HG03457 (cell line): ENCODE results near the gene ROR2.

ENCODE experiments used
- ATAC-seq: cut with Tn5 transposase; IDR thresholded peaks from one replicate; pipeline ENCODE4 v1.9.1; 2021; ENCODE audit warnings: moderate number of reproducible peaks; ENCODE audit not compliant: unreplicated experiment

ROR2 gene

DNA sequence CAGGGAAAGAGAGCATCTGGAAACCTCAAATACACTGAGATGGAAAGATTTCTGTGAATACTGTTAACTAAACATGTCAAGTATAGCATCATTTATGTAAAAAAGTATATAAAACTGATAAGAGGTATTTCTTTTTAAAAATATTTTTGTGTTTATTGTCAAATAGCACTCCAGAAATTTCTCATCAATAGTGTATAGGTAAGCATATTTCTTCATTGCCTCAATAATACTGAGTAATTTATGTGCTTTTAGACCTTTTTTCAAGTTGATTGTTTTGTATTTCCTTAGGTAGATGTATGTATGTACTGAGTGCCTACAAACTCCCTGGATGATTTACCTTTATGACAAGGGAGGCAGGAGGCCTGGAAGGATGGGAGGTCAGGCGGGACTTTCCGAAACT lies 196.3 kb downstream of the ROR2 start:
- ATAC-seq: no peak

GRCh38 chr9:91751922-91752321 lies 198.1 kb downstream of the ROR2 start:
- ATAC-seq: no peak

- no peak for ATAC-seq
Observed at GRCh38 chr9:91750343-91750742, 199.7 kb downstream of the ROR2 start.

DNA sequence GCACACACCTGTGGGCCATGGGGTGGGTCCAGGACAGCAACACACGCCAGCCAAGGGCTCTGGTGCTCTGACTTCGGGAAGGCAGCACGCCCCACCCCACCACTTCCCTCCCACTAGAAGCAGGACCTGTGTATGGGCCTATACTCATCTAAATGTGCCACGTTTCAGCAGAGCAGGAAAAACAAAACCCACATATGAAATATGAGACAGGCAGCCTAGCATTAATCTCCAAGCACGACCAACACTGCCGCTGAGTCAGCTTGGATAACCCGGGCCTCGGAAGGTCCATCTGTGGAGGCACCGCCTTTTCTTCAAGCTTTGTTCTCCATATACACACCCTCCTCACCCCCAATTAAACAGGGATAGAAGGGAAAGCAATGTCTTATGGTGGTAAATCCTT lies 203.1 kb downstream of the ROR2 start:
- ATAC-seq: no peak

DNA sequence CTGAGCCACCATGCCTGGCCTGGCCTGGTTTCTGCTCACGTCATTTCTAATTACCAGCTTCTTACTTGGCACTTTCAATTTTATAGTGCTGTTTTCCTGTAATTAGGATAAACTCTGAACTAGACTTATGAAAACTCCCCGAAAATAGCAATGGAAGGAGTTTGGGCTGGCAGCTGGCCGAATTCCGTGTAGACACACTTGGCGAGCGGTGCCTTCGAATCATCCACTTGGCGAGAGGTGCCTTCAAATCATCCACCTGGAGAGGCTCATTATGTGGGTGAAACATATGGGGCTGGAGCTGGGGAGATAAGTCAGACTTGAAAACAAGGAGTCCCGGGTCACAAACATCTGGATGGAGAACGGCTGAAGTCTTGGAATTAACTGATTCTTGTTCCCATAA lies 203.7 kb downstream of the ROR2 start:
- ATAC-seq: no peak

- ATAC-seq: no peak
Observed at GRCh38 chr9:91744114-91744513, 205.9 kb downstream of the ROR2 start.

DNA sequence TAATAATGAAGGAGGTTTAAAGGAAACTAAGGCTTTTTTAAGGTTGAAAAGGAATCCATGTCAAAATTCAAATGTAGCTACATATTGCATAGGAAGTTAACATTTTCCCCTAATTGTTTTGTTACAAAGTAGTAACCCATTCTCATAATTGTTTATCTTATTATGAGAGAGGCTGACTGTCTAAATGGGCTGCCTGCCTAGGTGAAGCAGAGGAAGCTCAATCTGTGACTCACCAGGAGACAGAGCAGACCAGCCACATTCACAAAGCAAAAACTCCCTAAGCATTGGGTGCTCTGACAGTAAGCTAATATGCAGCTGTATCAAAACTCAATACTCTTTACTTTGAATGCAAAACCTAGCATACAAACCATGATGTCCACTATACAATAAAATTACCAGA lies 208.5 kb downstream of the ROR2 start:
- no peak for ATAC-seq

GRCh38 chr9:91740701-91741100 lies 209.3 kb downstream of the ROR2 start:
- no peak for ATAC-seq

DNA sequence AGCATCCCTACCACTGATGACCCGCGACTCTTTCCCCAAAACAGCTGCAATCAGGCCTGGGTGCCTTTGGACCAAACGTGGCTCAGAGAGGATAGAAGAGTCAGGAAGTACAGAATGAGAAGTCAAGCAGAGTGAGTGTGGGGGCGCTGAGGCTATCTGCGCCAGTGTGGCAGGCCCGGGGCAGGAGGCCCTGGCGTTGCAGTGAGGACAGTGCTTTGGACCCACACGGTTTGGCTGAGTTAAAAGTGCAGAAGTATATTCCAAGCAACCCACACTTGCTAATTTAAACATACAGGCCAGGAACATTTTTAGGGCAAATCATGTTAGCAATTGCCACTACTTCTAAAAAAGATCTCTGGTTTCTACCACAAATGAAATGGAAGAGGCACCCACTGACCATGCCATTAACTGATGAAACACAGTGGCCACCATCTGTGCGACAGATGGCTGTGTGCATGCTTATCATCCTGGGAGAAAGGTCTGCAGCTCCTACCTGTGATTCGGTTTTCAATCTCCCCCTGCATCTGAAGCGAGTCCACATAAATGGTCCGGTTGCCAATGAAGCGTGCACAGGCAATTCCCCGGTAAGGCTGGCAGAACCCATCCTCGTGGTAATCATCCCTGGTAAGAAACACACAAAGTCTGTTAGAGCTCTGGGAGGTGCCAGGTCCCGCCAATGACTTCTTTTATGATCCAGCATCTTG lies 213.0 kb downstream of the ROR2 start:
- no peak for ATAC-seq

- no peak for ATAC-seq
Observed at GRCh38 chr9:91736311-91736710, 213.7 kb downstream of the ROR2 start.

GRCh38 chr9:91735049-91735448 lies 215.0 kb downstream of the ROR2 start:
- ATAC-seq: no peak

GRCh38 chr9:91734371-91734981 lies 215.6 kb downstream of the ROR2 start:
- no peak for ATAC-seq

- ATAC-seq: no peak
Observed at GRCh38 chr9:91733006-91733624, 216.9 kb downstream of the ROR2 start.

DNA sequence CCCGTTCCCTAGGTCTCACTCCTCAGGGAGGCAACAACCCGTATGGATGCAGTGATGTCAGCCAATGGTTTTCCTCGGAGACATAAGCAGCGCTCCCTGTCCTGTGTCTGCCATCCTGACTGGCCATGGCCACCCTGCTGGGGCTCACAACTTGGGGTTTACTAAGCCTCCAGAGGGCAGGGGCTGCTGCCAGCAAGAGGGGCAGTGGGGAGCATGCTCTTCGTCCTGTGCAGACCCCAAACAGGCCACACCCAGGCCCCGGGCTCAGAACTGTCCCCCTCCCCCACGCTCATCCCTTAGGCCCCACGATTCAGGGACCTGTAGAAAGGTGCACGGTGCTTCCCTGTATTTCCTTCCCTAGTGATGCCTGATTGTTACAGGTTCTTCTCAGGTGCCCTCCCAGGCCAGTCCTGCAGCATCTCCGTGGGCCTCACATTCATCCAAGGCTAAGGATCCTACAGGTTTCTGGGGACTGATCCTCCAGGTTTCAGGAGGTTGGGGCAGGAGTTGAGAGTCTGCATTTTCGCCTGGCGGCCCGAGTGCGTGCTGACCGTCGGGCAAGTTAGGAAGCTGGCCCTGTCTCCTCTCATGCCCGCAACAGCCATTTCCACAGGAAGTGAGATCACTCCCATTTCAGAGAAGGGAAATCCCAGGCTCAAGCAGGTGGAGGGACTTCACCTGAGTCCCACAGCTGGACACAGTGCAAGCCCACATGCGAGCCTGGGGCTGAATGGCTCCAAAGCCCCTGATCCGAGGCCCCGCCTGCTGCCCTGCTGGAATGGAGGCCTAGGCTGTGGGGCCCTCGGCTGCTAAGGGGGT lies 217.6 kb downstream of the ROR2 start:
- ATAC-seq: no peak

DNA sequence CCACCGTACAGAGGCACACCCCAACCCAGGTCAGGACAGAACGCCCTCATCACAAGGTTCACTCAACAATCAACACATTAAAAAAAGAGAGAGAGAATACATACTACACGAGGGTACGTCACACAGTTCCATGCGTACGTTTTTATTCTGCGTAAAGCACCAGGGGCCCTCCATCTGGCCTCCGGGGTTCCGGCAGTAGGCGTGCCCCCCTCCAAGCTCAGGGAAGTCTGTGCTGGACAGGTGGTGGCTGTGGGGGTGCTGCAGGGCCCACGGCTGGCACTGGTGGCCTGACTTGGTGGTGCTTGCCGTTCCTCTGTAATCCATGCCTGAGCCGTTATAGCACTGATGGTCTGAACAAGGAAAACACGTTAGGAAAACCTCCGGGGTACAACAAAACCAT lies 219.2 kb downstream of the ROR2 start:
- ATAC-seq: no peak

DNA sequence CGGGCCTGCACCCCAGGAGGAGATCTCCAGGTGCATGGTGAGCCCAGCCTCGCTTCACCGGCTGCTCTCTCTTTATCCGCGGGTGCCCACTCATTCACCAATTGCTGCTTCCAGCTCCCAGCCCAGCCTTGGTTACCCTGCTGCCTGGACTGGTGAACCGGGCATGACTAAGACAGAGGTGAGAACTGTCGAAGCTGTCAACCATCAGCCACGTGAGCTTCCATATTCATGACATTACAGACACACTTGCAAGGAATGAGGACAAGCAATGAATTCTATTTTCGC lies 220.5 kb downstream of the ROR2 start:
- no peak for ATAC-seq

- ATAC-seq: no peak
Observed at GRCh38 chr9:91727972-91728371, 222.1 kb downstream of the ROR2 start.

- peak; percentile 64 for ATAC-seq
Observed at GRCh38 chr9:91727316-91727861, 222.6 kb downstream of the ROR2 start.

- no peak for ATAC-seq
Observed at GRCh38 chr9:91726406-91727100, 223.5 kb downstream of the ROR2 start.

DNA sequence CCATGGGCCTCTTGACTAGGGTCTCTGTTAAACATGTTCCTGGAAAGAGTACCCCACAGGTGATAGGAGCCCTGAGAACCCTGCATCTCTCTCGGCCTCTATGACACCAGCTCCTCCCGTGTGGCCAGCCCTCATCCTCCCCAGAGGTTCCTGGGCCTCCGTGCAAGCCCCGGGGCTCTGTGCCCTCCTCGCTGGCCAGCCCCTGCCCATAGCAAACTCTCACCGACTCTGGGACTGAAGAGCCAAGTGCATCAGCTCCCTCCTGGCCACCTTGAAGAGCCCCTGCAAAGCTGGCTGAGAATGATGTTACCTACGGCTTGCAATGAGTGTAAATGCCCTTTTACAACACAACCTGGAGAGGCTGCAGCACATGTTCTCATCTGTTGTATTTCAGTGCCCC lies 224.4 kb downstream of the ROR2 start:
- ATAC-seq: no peak
